ENCODE data around the gene KIRREL3.

Gene KIRREL3

DNA sequence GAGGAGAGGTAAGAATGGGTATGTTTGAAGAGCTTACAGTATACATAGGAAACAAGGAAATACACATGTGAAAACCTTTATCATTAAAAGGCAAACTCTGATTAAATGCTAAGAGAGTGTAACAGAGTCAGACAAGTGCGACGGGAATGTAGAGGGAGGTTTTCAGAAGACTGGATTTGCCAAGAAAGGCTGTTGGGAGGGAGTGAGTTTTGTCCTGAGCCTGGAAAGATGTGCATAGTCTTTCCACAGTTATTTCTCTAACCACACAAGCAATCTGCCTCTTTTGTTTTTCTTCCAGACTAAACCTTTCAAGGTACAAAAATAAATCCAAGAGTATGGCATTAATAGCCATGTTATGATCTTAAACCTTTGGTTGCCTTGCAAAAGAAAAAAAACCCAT, 170.9 kb downstream of the KIRREL3 start:
- DNase-seq (ENCODE audit: low spot score): no peak

DNA sequence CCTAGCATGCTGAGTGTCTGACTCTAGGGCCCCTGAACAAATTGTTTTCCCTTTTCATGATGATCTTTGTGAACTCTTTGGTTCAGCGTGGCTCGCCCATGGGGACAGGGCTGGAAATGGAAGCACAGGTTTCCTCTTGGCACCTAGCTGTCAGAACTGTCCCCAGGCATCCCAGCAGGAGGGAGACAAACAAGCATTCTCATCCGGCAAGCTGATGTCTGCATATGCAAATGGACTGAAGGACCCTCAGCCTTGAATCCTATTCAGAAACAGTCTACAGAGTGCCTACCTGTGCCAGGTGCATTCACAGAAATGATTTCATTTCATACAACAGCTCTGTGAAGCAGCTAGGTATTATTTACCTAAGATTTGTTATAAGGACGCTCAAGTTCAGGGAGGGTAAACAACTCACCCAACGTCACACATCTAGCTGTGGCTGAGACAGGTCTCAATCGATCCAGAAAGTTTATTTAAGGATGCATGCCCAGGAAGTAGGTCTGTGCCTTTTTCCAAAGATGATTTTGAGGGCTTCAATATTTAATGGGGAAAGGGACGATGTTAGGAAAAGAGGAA, 176.4 kb downstream of the KIRREL3 start:
- no peak for DNase-seq (ENCODE audit: low spot score)

DNA sequence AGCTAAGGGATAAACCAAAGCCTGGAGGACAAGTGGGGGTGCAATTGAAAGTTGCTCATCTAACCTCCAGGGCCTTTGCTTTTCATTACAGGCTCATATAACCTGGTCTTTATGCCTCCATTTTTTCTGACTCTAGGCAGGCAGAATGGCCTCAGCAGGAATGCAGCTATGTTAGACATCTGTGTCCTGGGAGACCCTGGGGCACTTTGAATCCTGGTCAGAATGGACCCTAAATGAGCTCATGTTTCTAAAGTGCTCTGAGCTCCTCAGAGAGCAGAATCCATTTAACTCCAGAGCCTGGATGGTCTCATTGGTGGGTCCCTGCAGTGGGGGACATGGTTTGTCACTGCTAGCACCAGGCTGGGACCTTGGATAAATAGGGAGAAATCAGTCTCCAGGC, 177.3 kb downstream of the KIRREL3 start:
- DNase-seq (ENCODE audit: low spot score): no peak

DNA sequence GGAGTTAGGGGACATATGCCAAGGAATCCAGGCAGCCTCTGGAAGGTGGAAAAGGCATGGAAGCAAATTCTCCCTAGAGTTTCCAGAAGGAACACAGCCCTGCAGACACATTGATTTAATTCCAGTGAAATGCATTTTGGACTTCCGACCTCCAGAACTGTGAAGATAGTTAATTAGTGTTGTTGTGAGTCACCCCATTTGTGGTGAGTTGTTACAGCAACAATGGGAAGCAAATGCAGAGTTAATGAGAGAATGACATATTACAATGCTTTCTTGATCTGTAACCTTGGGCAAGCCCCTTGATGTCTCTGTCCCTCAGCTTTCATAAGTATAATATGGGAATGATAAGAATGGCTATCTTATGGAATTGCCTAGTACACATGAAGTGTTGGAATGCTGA, 178.7 kb downstream of the KIRREL3 start:
- DNase-seq (ENCODE audit: low spot score): no peak

DNA sequence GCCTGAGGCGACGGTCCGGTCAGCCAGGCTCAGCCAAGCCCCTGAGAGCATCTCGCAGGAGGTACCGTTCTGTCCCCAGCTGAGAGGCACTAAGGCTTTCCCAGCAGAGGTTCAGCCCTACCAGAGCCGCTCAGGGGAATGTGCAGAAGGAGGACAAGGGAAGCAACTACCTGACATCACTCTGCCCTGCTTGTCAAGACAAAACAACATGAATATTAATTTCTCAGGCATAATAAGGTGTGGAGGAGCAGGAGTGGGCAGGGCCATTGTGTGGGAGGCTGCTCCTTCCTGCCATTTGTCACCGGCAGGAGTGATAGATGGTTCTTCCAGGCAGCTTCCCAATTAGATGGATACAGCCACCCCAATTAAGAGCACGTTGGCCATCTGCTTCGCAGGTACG, 181.4 kb downstream of the KIRREL3 start:
- no peak for DNase-seq (ENCODE audit: low spot score)

DNA sequence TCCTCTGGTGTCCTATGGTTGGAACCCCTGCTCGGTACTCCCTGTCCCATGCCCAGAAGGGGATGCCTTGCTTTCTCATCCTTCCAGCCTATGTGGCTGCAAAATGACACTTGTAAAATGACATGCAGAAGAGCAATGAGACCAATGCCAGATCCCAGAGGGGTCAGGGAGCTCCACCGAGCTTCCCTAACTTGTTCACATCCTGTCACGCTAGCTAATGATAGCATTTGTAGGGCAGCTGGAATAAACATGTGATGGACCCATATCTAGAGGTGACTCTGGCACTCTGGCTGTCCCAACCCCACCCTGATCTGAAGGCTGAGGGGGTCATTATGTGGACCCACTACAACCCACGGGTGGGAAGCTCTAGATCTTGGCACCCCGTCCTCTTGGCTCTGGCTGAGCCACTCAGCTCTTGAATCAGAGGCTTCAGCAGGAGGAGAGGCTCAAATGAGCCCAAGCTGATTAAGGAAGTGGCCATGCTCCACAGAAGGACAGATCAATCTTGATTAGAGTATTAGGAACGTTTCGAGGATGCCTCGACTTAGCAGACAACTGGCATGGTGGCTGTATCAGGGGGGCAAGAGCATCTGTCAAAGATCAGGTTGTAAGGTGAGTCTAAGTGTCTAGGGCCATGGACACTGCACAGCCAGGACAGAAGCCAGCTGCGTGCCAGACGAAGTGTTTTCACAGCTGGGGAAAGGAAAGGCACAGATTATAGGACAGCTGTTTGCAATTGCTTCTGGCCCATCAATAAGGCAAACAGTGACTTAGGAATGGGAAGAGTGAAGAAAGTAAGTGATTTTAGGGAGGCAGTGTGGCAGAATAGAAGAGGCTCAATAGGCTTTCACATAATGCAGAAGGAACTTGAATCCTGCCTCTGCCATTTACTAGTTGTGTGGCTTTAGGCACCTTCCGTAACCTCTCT, 182.8 kb downstream of the KIRREL3 start:
- no peak for DNase-seq (ENCODE audit: low spot score)

DNA sequence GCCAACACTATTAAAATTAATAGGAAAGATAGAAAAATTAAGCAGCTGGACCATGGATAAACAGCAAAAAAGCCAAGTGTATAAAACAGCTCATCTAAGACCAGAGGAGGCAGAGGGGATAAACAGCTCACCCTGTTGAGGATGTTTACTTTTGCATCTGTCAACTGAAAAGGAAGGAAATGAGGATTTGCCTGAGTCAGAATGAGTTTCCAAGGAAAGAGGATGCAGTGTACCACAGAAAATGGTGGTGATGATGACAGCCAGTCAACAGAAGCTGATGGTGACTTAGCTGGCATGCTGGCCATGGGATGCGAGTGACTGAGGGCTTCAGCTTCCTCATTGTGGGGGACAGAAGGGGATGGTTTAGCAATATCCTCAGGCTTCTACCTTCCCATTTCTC, 183.5 kb downstream of the KIRREL3 start:
- no peak for DNase-seq (ENCODE audit: low spot score)

DNA sequence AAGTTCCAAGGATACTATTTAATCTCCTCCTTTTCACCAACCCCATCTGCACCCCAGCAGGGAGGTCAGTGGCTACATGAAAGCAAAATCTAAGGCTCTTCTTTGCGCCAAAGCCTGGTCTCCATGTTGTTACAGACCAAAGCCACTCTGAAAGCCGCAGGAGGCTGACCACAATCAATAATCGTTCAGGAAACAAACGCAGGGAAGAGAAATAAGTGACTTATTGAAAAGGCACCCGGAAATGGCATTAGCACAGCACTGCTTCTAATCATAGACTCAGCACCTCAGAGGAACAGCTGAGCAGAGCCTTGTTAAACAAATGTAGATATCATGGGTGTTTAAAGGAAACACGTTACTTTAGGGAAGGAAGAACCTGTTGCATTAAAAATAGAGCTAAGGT, 183.9 kb downstream of the KIRREL3 start:
- no peak for DNase-seq (ENCODE audit: low spot score)

DNA sequence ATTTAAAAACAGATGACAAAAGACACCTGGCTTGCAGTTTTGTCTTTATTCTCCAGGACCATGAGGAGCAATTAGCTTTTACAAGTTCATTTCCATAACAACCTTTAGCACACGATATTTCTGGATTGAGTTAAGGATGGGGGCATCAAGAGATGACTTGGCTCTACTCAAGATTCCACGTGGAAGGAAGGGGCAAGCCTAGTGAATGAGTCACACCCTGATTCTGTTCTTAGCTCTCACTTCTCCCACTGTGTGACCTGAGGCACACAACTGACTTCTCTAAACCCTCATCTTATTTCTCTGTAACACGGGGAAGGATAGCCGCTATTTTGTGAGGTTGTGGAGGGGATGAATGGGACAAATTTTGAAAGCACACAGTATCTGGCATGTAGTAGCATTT, 185.5 kb downstream of the KIRREL3 start:
- no peak for DNase-seq (ENCODE audit: low spot score)

DNA sequence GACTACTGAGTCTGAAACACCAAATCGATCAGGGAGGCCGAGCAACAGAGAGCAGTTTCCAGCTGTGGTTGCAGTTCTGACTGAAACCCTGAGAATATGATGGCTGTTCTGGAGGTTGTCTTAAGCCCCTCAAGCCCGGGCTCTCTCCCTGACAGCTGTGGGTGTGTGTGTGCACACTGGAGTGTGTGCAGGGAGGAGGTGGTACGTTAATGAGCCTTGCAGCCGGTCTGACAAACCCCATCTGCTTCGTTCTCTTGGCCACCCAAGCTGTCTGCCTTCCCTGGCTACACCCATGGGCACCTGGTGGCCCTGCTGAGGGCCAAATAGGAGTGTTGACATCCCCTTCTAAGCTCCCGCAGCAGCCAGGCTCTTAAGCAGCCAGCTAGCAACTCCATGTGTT, 189.8 kb downstream of the KIRREL3 start:
- no peak for DNase-seq (ENCODE audit: low spot score)

DNA sequence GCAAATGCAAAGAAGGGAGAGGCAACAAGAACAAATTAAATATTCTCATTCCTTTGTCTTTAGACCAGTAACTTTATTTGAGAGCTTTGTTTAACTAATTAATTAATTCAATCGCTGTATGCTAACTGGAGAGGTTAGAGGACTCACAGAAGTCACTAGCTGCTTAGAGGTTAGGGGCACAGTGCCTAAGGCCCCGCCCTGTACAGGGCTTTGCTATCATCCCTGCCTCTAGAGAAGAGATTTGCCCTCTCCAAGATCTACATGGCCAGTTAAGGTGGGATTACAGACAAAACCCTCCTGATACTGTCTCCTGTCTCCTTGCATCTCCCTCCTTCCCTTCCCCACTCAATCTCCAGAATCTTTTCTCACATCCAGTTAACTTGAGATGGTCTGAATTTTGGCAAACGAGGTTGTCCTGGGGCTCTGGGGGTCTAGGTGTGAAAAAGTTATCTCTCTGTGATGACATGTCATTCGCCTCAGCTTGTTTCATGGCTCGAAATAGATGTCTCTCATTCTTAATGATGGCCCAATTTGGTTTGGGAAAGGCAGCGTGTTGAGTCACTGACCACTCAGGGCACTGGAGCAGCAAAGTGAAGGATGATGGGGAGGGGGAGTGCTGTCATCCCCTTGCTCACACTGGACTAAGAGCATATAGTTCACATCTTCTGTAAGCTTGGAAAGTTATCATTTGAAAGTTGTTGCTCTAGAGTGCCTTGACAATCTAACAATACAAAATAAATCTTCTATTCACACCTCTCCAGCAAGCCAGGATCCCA, 190.9 kb downstream of the KIRREL3 start:
- DNase-seq (ENCODE audit: low spot score): no peak

DNA sequence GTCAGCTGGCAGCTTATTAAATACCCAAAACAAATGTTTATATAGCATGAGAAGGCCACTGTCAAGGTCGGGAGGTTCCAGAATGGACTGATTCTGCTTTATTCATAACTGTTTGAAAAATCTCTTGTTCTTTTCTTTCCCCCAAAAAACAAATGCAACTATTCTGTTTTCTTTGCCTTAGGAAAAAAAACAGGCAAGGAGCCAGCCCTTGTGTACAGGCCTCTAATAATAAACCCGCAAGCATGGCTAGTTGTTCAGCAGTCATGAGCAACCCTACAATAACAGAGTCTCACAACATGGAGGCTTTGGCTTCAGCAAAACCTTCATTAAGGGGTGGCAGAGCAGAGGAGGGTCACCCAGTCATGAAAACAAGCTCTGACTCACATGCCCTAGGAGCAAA, 191.7 kb downstream of the KIRREL3 start:
- no peak for DNase-seq (ENCODE audit: low spot score)

DNA sequence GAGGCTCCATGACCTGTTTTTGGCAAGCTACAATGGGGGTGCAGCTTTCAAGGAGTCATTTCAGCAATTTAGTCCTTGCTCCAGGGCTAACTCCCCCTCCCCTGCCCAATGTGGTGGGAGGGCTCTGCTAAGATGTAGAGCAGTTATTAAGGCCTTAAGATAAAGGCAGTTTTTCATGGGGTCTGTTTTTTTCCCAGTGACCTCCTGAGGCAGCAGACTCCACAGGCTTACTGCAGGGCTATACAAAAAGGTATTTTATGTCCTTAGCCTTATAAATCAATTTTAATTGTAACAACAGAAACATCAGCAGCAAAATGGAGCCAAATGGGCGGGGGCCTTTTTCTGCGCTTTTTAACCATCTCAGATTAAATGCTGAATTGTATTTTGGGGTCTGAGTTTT, 192.3 kb downstream of the KIRREL3 start:
- no peak for DNase-seq (ENCODE audit: low spot score)

DNA sequence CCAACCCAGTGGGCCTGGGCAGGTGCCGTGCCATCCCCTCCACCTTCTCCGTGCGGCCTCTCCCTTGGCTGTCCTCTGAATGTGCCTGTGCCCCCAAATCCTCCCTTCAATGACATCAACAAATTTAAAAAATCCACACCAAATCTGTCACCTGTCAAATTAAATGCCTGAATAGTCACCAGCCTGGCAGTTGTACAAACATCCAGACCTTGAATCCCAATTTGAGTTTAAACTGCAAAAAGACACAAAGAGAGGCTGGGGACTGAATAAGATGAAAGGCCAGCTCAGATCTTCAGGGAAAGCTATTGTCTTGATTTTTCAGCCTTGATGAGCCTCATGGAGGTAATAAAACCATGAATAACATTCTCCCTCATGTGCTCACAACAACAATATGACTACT, 194.7 kb downstream of the KIRREL3 start:
- DNase-seq (ENCODE audit: low spot score): no peak

DNA sequence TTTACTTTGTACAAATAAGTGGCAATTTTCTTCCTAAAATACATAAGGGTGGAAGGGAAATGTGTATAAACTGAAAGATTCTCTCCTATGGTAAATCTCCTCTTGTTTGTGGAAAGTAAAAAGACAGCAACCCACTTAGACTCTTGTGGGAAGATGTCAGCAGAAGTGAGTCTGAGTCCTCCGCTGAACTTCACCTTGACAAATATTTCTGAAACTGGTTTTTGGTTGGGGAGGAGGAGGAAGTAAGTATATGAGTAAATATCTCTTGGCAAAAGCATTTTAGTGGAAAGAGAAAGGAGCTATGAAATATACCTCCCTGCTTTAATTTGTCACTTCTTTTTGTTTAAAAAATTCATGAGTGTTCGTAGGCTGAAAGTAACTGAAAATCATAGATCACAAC, 196.2 kb downstream of the KIRREL3 start:
- no peak for DNase-seq (ENCODE audit: low spot score)

DNA sequence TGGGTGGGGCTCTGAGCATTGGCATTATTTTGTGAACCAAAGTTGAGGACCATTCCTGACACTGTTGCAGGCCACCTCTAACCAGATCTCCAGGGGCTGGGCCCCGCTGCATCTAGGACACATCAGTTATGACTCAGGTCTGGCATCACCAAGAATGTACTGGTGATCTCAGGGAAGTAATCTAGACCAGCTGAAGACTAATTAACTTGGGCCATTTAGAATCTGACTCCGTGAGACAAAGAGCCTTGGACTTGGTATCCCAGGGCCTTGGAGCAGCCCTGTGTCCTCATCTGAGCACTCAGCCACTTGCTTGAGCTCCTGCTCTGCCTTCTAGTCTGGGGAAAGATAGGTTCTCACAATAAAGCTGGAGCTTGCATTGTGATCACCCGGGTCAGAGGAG, 200.6 kb downstream of the KIRREL3 start:
- DNase-seq (ENCODE audit: low spot score): no peak

DNA sequence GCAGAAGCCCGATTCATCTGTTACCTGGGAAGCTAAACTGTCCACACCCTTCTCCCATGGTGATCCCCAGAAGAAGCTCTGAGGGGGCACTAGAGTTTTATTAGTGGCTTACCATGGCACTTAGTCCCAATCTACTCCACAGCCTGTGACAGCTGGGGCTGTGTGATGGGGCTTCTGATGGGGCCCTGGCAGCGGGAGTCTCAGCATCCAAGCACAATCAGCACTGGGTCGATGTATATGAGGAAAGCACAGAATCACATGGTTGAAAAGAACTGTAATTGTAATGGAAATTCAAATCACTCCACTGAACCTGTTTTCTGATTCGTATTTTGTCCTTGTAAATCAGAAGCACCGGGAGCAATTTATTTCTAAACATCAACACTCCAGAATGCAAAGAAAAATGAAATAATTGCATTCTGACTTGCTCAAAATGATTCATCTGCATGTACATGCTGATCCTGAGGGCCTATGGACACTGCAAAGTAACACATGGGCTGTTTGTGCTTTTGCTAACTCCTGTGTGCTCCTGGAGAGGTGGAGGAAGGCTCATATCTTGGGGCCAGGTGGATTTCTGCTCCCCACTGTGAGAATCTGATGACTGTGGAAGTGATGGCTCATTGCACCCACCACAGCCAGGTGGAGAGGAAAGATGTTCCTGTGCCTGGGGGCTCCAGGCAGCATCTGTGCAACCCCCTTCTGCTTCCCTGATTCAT, 203.0 kb downstream of the KIRREL3 start:
- DNase-seq (ENCODE audit: low spot score): no peak

DNA sequence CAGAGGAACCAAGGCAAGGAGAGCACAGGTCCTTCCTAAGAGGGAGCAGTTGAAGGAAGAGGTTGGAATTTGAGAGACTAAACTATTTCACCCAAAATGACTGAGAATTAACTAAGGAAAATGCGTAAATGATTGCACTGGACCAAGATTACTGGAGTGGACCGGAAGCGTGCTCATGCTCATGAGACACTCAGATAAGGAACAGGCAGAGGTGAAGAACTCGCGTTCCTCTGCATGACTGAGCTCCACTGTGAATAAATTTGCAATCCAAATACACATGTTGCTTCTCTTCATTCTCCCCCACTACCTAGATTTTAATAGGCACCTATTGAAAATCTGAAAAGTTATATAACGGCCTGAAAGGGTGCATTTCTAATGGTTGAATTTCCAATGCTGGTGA, 207.0 kb downstream of the KIRREL3 start:
- DNase-seq (ENCODE audit: low spot score): no peak

DNA sequence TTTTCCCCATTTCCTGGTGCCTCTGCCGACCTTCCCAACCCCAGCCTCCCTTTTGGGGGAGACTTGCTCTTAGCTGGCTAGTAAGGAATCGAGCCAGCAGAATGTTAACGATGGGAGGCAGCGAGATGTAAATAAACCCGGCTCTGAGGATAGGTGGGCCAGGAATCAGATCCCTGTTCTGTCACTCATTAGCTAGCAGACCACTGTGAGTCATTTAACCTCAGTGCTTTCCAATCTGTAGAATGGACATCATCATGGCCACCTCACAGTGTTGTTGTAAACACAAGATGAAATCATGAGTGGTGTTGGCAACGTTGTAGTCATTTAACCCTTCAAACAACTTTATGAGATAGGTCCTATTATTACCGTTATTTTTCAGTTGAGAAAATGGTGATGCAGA, 208.6 kb downstream of the KIRREL3 start:
- DNase-seq (ENCODE audit: low spot score): no peak

DNA sequence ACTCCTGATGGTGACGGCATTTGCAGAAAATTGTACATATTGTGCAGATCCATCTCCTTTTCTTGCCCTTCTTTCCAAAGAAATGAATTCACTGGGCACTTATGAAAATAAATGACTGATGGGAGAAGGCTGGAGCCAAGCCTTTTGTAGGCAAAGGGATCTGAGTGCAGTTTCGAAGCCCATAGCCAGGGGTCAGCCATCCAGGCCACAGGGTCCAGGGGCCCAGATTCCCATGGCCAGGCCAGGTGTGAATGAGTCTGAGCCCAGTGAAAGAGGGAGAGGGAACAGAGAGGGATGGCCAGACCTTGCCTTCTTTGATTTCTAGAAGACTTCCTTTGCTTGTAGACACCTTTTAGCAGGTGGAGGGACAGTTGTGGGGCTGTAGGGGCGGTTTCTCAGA, 209.1 kb downstream of the KIRREL3 start:
- DNase-seq (ENCODE audit: low spot score): no peak

DNA sequence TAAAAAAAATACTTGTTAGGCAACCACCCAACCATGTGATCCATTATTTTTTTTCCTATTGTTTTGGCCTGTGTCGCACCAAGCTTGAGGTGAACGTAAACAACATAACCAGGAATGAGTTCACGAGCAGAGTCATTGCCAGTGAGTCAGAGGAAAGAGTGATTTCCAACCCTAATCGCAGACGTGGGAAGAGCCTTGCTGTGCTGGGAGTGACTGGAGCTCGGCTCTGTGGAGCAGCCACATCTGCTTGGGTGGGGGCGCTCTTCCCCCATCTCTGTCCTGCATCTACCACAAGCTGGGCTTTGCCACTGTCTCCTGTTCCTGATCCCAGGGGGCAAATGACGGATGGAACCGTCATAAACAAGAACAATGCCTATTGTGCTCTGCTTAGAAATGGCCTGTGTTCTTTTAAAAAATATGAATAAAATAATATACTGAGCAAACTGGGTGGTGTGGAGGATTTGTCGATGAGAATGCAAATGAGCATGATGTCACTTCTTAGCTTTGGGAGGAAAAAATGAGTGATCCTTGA, 210.0 kb downstream of the KIRREL3 start:
- no peak for DNase-seq (ENCODE audit: low spot score)

DNA sequence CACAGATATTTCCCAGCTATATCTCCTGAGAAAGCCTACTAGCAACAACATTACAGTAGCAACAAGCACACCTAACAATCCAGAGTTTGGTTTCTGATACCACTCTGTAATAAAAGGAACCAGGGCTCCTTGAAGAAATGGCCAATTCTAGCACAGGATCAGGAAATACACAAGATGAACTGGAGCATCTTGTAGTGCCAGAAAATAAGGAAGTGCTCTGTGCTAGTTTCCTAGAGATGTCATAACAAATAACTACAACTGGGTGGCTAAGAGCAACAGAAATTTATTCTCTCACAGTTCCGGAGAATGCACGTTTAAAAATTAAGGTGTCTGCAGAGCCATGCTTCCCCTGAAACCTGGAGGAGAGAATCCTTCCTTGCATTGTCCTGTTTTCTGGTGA, 217.8 kb downstream of the KIRREL3 start:
- DNase-seq (ENCODE audit: low spot score): no peak
